Mesendoderm (in vitro differentiated cells): ENCODE data around the gene DNPEP.

ENCODE experiments used
- DNase-seq: peaks from one replicate; pipeline ENCODE4 v3.0.0; 2013
- H2AK5ac ChIP-seq: 2 replicates; pipeline ENCODE4 v1.6.1; 2013; ENCODE audit warnings: low read length, inconsistent platforms
- H2BK120ac ChIP-seq: 2 replicates; pipeline ENCODE4 v1.6.1; 2013; ENCODE audit warnings: low read depth, mild to moderate bottlenecking, low read length, moderate library complexity, mixed read lengths
- H2BK15ac ChIP-seq: replicated peaks from 2 replicates; pipeline ENCODE4 v1.6.1; 2013; ENCODE audit warnings: low read depth, mild to moderate bottlenecking, moderate library complexity
- H2BK5ac ChIP-seq: 2 replicates; pipeline ENCODE4 v1.6.1; 2013; ENCODE audit warnings: low read length, inconsistent platforms
- H3K18ac ChIP-seq: 2 replicates; pipeline ENCODE4 v1.6.1; 2013; ENCODE audit warnings: mild to moderate bottlenecking, low read length, mixed read lengths
- H3K23ac ChIP-seq: one replicate; pipeline ENCODE4 v1.6.1; 2013; ENCODE audit warnings: low read length
- H3K27ac ChIP-seq: 2 replicates; pipeline ENCODE4 v1.5.1; 2013; ENCODE audit warnings: low read depth, mild to moderate bottlenecking, inconsistent platforms, low read length, moderate library complexity
- H3K27me3 ChIP-seq: 2 replicates; pipeline ENCODE4 v1.6.1; 2013; ENCODE audit warnings: low read length, control low read depth, mild to moderate bottlenecking, inconsistent platforms; ENCODE audit not compliant: insufficient read depth, poor library complexity
- H3K36me3 ChIP-seq: 2 replicates; pipeline ENCODE4 v1.6.1; 2013; ENCODE audit warnings: low read length, inconsistent platforms; ENCODE audit not compliant: control insufficient read depth, insufficient read depth
- H3K4ac ChIP-seq: one replicate; pipeline ENCODE4 v1.6.1; 2013; ENCODE audit warnings: low read depth, mild to moderate bottlenecking, low read length, moderate library complexity
- H3K4me1 ChIP-seq: 2 replicates; pipeline ENCODE4 v1.6.1; 2013; ENCODE audit warnings: low read depth, low read length, inconsistent platforms; ENCODE audit not compliant: control insufficient read depth
- H3K4me2 ChIP-seq: 2 replicates; pipeline ENCODE4 v1.6.1; 2013; ENCODE audit warnings: low read length
- H3K4me3 ChIP-seq: 2 replicates; pipeline ENCODE4 v1.5.1; 2013; ENCODE audit warnings: mild to moderate bottlenecking, low read length
- H3K56ac ChIP-seq: one replicate; pipeline ENCODE4 v1.6.1; 2013; ENCODE audit warnings: low read length
- H3K79me1 ChIP-seq: 2 replicates; pipeline ENCODE4 v1.6.1; 2013; ENCODE audit warnings: low read length, inconsistent platforms
- H3K79me2 ChIP-seq: 2 replicates; pipeline ENCODE4 v1.6.1; 2013; ENCODE audit warnings: mild to moderate bottlenecking, low read length; ENCODE audit not compliant: control insufficient read depth, insufficient read depth
- H3K9ac ChIP-seq: 2 replicates; pipeline ENCODE4 v1.6.1; 2013; ENCODE audit warnings: low read length, inconsistent platforms
- H4K5ac ChIP-seq: one replicate; pipeline ENCODE4 v1.6.1; 2013; ENCODE audit warnings: low read length
- H4K8ac ChIP-seq: one replicate; pipeline ENCODE4 v1.6.1; 2013; ENCODE audit warnings: low read depth, mild to moderate bottlenecking, control low read depth, low read length, moderate library complexity
- WGBS: extraction: QIAGEN DNeasy Blood & Tissue Kit; methylation state at CpG from one replicate; pipeline ENCODE4 v1.1.7; 2013; ENCODE audit warnings: low lambda C conversion rate, missing lambda C conversion rate; ENCODE audit not compliant: insufficient coverage; ENCODE audit errors: extremely low coverage; 5-methylcytosine and 5-hydroxymethylcytosine counted together

DNPEP gene

GRCh38 chr2:219386532-219387280, 1.0 kb downstream of the DNPEP start:
- H2BK5ac ChIP-seq, result no peak overlapping the region
- H3K79me1 ChIP-seq, result no peaks in the 10 kb centered on the region
- no peak overlapping the region for H4K8ac ChIP-seq
- peak overlapping the region; percentile 82 for H3K56ac ChIP-seq
- H2AK5ac ChIP-seq, result no peak overlapping the region
- no peak overlapping the region for H3K23ac ChIP-seq
- peak overlapping the region; percentile 79 for H3K9ac ChIP-seq
- H3K4me2 ChIP-seq, result peak overlapping the region; percentile 77
- H4K5ac ChIP-seq, result no peak overlapping the region
- H2BK15ac ChIP-seq, result no peak overlapping the region
- WGBS, result no CpG with 5 or more reads among the region's 19 CpGs
- H3K4me3 ChIP-seq, result peak overlapping the region; percentile 74
- DNase-seq, result no peak
- H3K79me2 ChIP-seq, result no peaks in the 10 kb centered on the region
- H3K18ac ChIP-seq, result no peak overlapping the region
- H3K27ac ChIP-seq, result no peak overlapping the region
- H3K4me1 ChIP-seq, result peaks cover 2% of the 10 kb centered on the region
- H2BK120ac ChIP-seq, result no peak overlapping the region
- no peak overlapping the region for H3K4ac ChIP-seq
- H3K36me3 ChIP-seq, result no peaks in the 10 kb centered on the region
- H3K27me3 ChIP-seq, result no peaks in the 10 kb centered on the region

GRCh38 chr2:219385958-219386520, 1.7 kb downstream of the DNPEP start:
- Histone ChIP-seq H2BK120ac (no peak overlapping the region), H4K8ac (no peak overlapping the region), H3K4me1 (peaks cover 2% of the 10 kb centered on the region), H3K36me3 (no peaks in the 10 kb centered on the region), H2BK5ac (no peak overlapping the region), H3K4me3 (no peak overlapping the region), H3K9ac (no peak overlapping the region), H2AK5ac (no peak overlapping the region), H3K18ac (no peak overlapping the region), H3K4ac (no peak overlapping the region), H3K4me2 (no peak overlapping the region), H3K27ac (no peak overlapping the region), H3K27me3 (no peaks in the 10 kb centered on the region), H3K56ac (no peak overlapping the region), H3K79me2 (no peaks in the 10 kb centered on the region), H2BK15ac (no peak overlapping the region), H3K79me1 (no peaks in the 10 kb centered on the region), H3K23ac (no peak overlapping the region), H4K5ac (no peak overlapping the region)
- WGBS, result no CpG with 5 or more reads among the region's 19 CpGs
- no peak for DNase-seq

GRCh38 chr2:219384859-219385258, 2.9 kb downstream of the DNPEP start:
- Histone ChIP-seq H3K79me1 (no peaks in the 10 kb centered on the region), H2AK5ac (no peak overlapping the region), H4K8ac (no peak overlapping the region), H4K5ac (no peak overlapping the region), H3K9ac (no peak overlapping the region), H3K79me2 (no peaks in the 10 kb centered on the region), H2BK15ac (no peak overlapping the region), H2BK120ac (no peak overlapping the region), H3K23ac (no peak overlapping the region), H3K36me3 (no peaks in the 10 kb centered on the region), H2BK5ac (no peak overlapping the region), H3K56ac (no peak overlapping the region), H3K18ac (no peak overlapping the region), H3K4me1 (peaks cover 2% of the 10 kb centered on the region), H3K4ac (no peak overlapping the region), H3K4me2 (no peak overlapping the region), H3K27me3 (no peaks in the 10 kb centered on the region), H3K27ac (no peak overlapping the region), H3K4me3 (no peak overlapping the region)
- no CpG with 5 or more reads among the region's 2 CpGs for WGBS
- no peak for DNase-seq

GRCh38 chr2:219384083-219384713, 3.5 kb downstream of the DNPEP start:
- H2BK120ac ChIP-seq, result no peak overlapping the region
- no peak overlapping the region for H2BK15ac ChIP-seq
- no peak overlapping the region for H3K4me2 ChIP-seq
- H3K4me1 ChIP-seq, result peaks cover 2% of the 10 kb centered on the region
- DNase-seq, result peak; percentile 59
- no peak overlapping the region for H3K18ac ChIP-seq
- H3K27me3 ChIP-seq, result no peaks in the 10 kb centered on the region
- H3K23ac ChIP-seq, result no peak overlapping the region
- no peak overlapping the region for H3K9ac ChIP-seq
- no peak overlapping the region for H3K4ac ChIP-seq
- H3K36me3 ChIP-seq, result no peaks in the 10 kb centered on the region
- no peaks in the 10 kb centered on the region for H3K79me1 ChIP-seq
- H3K27ac ChIP-seq, result no peak overlapping the region
- H4K8ac ChIP-seq, result no peak overlapping the region
- no peak overlapping the region for H2AK5ac ChIP-seq
- H3K79me2 ChIP-seq, result no peaks in the 10 kb centered on the region
- H3K4me3 ChIP-seq, result no peak overlapping the region
- H4K5ac ChIP-seq, result no peak overlapping the region
- H3K56ac ChIP-seq, result no peak overlapping the region
- no CpG with 5 or more reads among the region's 15 CpGs for WGBS
- no peak overlapping the region for H2BK5ac ChIP-seq

- Histone ChIP-seq H3K9ac (no peak overlapping the region), H2BK15ac (no peak overlapping the region), H3K36me3 (no peaks in the 10 kb centered on the region), H3K4me2 (no peak overlapping the region), H3K79me2 (no peaks in the 10 kb centered on the region), H3K27me3 (no peaks in the 10 kb centered on the region), H3K79me1 (no peaks in the 10 kb centered on the region), H3K23ac (no peak overlapping the region), H3K56ac (no peak overlapping the region), H4K8ac (no peak overlapping the region), H3K4ac (no peak overlapping the region), H2AK5ac (no peak overlapping the region), H3K4me1 (no peaks in the 10 kb centered on the region), H3K18ac (no peak overlapping the region), H4K5ac (no peak overlapping the region), H2BK120ac (no peak overlapping the region), H2BK5ac (no peak overlapping the region), H3K4me3 (no peak overlapping the region), H3K27ac (no peak overlapping the region)
- DNase-seq, result no peak
- WGBS, result no CpG with 5 or more reads among the region's 9 CpGs
Observed at GRCh38 chr2:219381448-219381847, 6.3 kb downstream of the DNPEP start.
